Prostate gland (tissue), 2 donors: ENCODE results near the gene OR52N1. TPM values are rescaled to one million over a fixed set of nuclear protein-coding genes. Genes with fewer than 3 reads are reported as not detected.

ENCODE experiments used
- DNase-seq: peaks from one replicate; pipeline ENCODE4 v3.0.0-alpha.2; 2019; ENCODE audit warnings: low spot score
- H3K27ac ChIP-seq, 2 donors: fragments of 200-600 bp; sonication (generic); 2 replicates each; pipeline ENCODE4 v1.5.1; 2017 to 2019
- H3K27me3 ChIP-seq: fragments of 200-600 bp; sonication (generic); replicated peaks from 2 replicates; pipeline ENCODE4 v1.5.1; 2019; ENCODE audit not compliant: insufficient read depth
- H3K36me3 ChIP-seq, 2 donors: fragments of 200-600 bp; sonication (generic); 1 replicate in 1 of 2; 2 replicates in 1 of 2; pipeline versions ENCODE4 v1.5.1 to v1.8.1; 2017 to 2019
- H3K4me1 ChIP-seq: fragments of 200-600 bp; sonication (generic); replicated peaks from 2 replicates; pipeline ENCODE4 v1.5.1; 2019
- H3K4me3 ChIP-seq, 2 donors: fragments of 200-600 bp; sonication (generic); 2 replicates each; pipeline ENCODE4 v1.5.1; 2017 to 2019
- H3K9me3 ChIP-seq: fragments of 200-600 bp; sonication (generic); 2 replicates; pipeline ENCODE4 v1.5.1; 2017
- CTCF ChIP-seq, 4 experiments: fragments of 200-600 bp in 2 of 4; fragments of 450-650 bp in 2 of 4; sonication (generic) in 2 of 4; IDR thresholded peaks; 1 replicate in 3 of 4; 2 replicates in 1 of 4; pipeline ENCODE4 v1.5.1; 2016 to 2019; ENCODE audit warnings: antibody characterized with exemption in 4 of 4, mild to moderate bottlenecking in 2 of 4, moderate library complexity in 2 of 4
- POLR2A ChIP-seq: fragments of 450-650 bp; IDR thresholded peaks from one replicate; pipeline ENCODE4 v1.6.1; 2016; ENCODE audit warnings: antibody characterized with exemption, mild to moderate bottlenecking
- POLR2AphosphoS5 ChIP-seq: sonication (generic); formaldehyde crosslinking; IDR thresholded peaks from one replicate; pipeline ENCODE4 v1.6.1; 2017; ENCODE audit warnings: antibody characterized with exemption
- WGBS: methylation state at CpG from one replicate; pipeline ENCODE4 v1.1.5; 2018; 5-methylcytosine and 5-hydroxymethylcytosine counted together
- intact Hi-C: fragments of 100-400 bp; cut with DNase I; formaldehyde crosslinking; loops from one replicate; pipeline ENCODE4 v1.14.2; 2022
- total RNA-seq, 2 donors: library from RNA; depleted of rRNA; stranded (reverse); fragments of >200 nt; gene quantifications; one replicate each; pipeline ENCODE4 v1.1.0, GENCODE V29; 2016

The OR52N1 gene
- total RNA-seq, 2 donors from 2014 or later = not detected

DNA sequence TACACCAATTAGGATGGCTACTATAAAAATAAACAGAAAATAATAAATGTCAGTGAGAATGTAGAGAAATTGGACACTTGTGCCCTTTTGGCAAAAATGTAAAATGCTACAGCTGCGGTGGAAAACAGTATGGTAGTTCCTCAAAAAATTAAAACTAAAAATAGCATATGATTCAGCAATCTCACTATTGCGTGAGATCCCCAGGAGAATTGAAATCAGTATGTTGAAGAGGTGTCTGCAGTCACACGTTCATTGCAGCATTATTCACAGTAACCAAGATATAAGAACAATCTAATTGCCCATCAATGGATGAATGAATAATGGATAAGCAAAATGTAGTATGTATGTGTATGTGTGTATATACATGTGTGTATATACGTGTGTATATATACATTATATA is 24.5 kb upstream of the OR52N1 start:
- H3K27ac ChIP-seq = no peak overlapping the region
- no peak for TF ChIP-seq POLR2AphosphoS5
- TF ChIP-seq CTCF (IDR thresholded peaks at IDR 0.05) = no peak
- no peak for TF ChIP-seq POLR2A
- 68% methylated on average over 4 of the region's 4 CpGs for WGBS
- intact Hi-C loops = no loop called here
- no peaks in the 10 kb centered on the region for H3K36me3 ChIP-seq
- H3K27me3 ChIP-seq = no peaks in the 10 kb centered on the region
- no peaks in the 10 kb centered on the region for H3K4me1 ChIP-seq
- DNase-seq = no peak
- H3K9me3 ChIP-seq = no peaks in the 10 kb centered on the region
- no peak overlapping the region for H3K4me3 ChIP-seq

GRCh38 chr11:5809905-5810795 is 19.1 kb upstream of the OR52N1 start:
- intact Hi-C loops = loop anchor here (5.0 to 10.0 kb wide), 3 partner anchors 135 to 683 kb away; no protein-coding TSS in a partner anchor
- Histone ChIP-seq H3K9me3 (no peaks in the 10 kb centered on the region), H3K4me3 (no peak overlapping the region), H3K36me3 (no peaks in the 10 kb centered on the region), H3K4me1 (no peaks in the 10 kb centered on the region), H3K27me3 (no peaks in the 10 kb centered on the region), H3K27ac (no peak overlapping the region)
- TF ChIP-seq CTCF (IDR thresholded peaks at IDR 0.05) (no peak), POLR2AphosphoS5 (no peak), POLR2A (no peak)
- no peak for DNase-seq
- 74% methylated on average over 6 of the region's 6 CpGs for WGBS

DNA sequence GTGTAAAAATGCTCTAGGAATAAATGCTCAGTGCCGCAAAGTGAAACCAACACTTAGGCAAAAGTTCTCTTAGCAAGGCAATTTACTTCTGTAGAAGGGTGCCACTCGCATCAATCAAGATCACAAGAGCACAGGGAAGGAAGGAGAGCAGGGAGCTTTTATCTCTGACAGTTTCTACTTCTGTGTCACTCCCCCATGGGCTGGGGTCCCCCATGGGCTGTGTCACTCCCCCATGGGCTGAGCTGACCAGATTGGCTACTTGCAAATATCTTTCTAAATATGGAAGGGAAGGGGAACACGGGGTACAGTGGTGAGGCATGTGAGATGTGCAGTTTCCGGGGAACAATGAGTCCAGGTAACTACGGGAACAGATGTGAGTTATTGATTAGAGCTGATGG is 18.1 kb upstream of the OR52N1 start:
- H3K36me3 ChIP-seq = no peaks in the 10 kb centered on the region
- 60% methylated on average over 5 of the region's 5 CpGs for WGBS
- H3K27me3 ChIP-seq = no peaks in the 10 kb centered on the region
- H3K4me1 ChIP-seq = no peaks in the 10 kb centered on the region
- no peak for DNase-seq
- no peak overlapping the region for H3K27ac ChIP-seq
- no peaks in the 10 kb centered on the region for H3K9me3 ChIP-seq
- no peak for TF ChIP-seq POLR2A
- no peak for TF ChIP-seq POLR2AphosphoS5
- TF ChIP-seq CTCF (IDR thresholded peaks at IDR 0.05) = no peak
- peak overlapping the region; percentile 18 to 20 for H3K4me3 ChIP-seq
- intact Hi-C loops = loop anchor here (5.0 to 10.0 kb wide), 3 partner anchors 134 to 682 kb away; no protein-coding TSS in a partner anchor

GRCh38 chr11:5808500-5809121 is 17.5 kb upstream of the OR52N1 start, which contains the start of gene OR52N2:
Gene OR52N2 (plus strand): TSS chr11:5808924. CDS start chr11:5820336, 11,412 bp downstream.
- no peaks in the 10 kb centered on the region for H3K4me1 ChIP-seq
- DNase-seq = peak; percentile 63
- no peaks in the 10 kb centered on the region for H3K9me3 ChIP-seq
- 24% methylated on average over 24 of the region's 24 CpGs for WGBS
- peak within 1 kb of the TSS; percentile 18 to 20 for H3K4me3 ChIP-seq
- intact Hi-C loops = loop anchor here (5.0 to 10.0 kb wide), 3 partner anchors 134 to 681 kb away; no protein-coding TSS in a partner anchor
- no peak within 1 kb of the TSS for H3K27ac ChIP-seq
- no peaks in the 10 kb centered on the region for H3K36me3 ChIP-seq
- TF ChIP-seq POLR2A (no peak), CTCF (IDR thresholded peaks at IDR 0.05) (peak; percentile 41 to 79 (median 68)), POLR2AphosphoS5 (no peak)
- H3K27me3 ChIP-seq = no peaks in the 10 kb centered on the region
